H1 (cell line): ENCODE results near the gene PPP2R3B. TPM values are rescaled to one million over a fixed set of nuclear protein-coding genes. Genes with fewer than 3 reads are reported as not detected.

ENCODE experiments used
- CTCF ChIA-PET: fragments of 300-600 bp; sonication (Branson Sonifier 250); formaldehyde crosslinking; loops from one replicate; lab custom pipeline; 2021; ENCODE audit not compliant: partially characterized antibody; lab: Charles Lee
- POLR2A ChIA-PET: fragments of 300-600 bp; sonication (Branson Sonifier 250); formaldehyde crosslinking; loops from one replicate; lab custom pipeline; 2021; ENCODE audit warnings: inconsistent platforms; ENCODE audit not compliant: partially characterized antibody; lab: Charles Lee
- DNase-seq, 2 experiments: peaks; one replicate each; pipeline versions ENCODE4 v3.0.0 to v3.0.0-alpha.2; 2010 to 2022; ENCODE audit warnings: low spot score in 2 of 2, low read depth in 1 of 2, mixed read lengths in 1 of 2
- FAIRE-seq: peaks from 2 replicates; lab custom pipeline; 2011; peaks lifted over from hg19 to GRCh38; lab: Jason Lieb, UNC
- H2AFZ ChIP-seq: 2 replicates; pipeline ENCODE4 v1.8.1; 2012; ENCODE audit warnings: low read length, inconsistent platforms
- H2AK5ac ChIP-seq: 2 replicates; pipeline ENCODE4 v1.6.1; 2013; ENCODE audit warnings: low read depth, low read length
- H2BK120ac ChIP-seq: replicated peaks from 2 replicates; pipeline ENCODE3; 2013; ENCODE audit warnings: low read depth, low read length, inconsistent platforms
- H2BK12ac ChIP-seq: 2 replicates; pipeline ENCODE4 v1.6.1; 2013; ENCODE audit warnings: low read depth, low read length
- H2BK15ac ChIP-seq: 2 replicates; pipeline ENCODE4 v1.6.1; 2013; ENCODE audit warnings: low read length
- H2BK20ac ChIP-seq: 2 replicates; pipeline ENCODE4 v1.6.1; 2013; ENCODE audit warnings: low read length
- H2BK5ac ChIP-seq: 2 replicates; pipeline ENCODE4 v1.6.1; 2013; ENCODE audit warnings: low read depth, low read length
- H3K14ac ChIP-seq: 2 replicates; pipeline ENCODE4 v1.6.1; 2013; ENCODE audit warnings: inconsistent platforms; ENCODE audit not compliant: insufficient read length
- H3K18ac ChIP-seq: 2 replicates; pipeline ENCODE4 v1.6.1; 2013; ENCODE audit warnings: low read length; ENCODE audit errors: extremely low read depth
- H3K23ac ChIP-seq: 2 replicates; pipeline ENCODE4 v1.6.1; 2013; ENCODE audit warnings: inconsistent platforms; ENCODE audit not compliant: insufficient read length
- H3K23me2 ChIP-seq: 2 replicates; pipeline ENCODE4 v1.6.1; 2013; ENCODE audit warnings: low read depth, low read length
- H3K27ac ChIP-seq: 2 replicates; pipeline ENCODE4 v1.6.1; 2011; ENCODE audit warnings: low read depth, low read length, inconsistent platforms
- H3K27me3 ChIP-seq, 4 experiments: replicated peaks in 1 of 4; 1 replicate in 1 of 4; 2 replicates in 3 of 4; pipeline versions ENCODE4 v1.6.1 to v1.8.1; 2011 to 2013; ENCODE audit warnings: low read length in 3 of 4, mild to moderate bottlenecking in 3 of 4, inconsistent platforms in 2 of 4, mixed read lengths in 2 of 4, moderate library complexity in 1 of 4; ENCODE audit not compliant: control insufficient read depth in 3 of 4, insufficient read depth in 3 of 4; ENCODE audit errors: extremely low read depth in 1 of 4
- H3K36me3 ChIP-seq, 4 experiments: 2 replicates each; pipeline versions ENCODE4 v1.6.1 to v1.8.1; 2011 to 2013; ENCODE audit warnings: mild to moderate bottlenecking in 4 of 4, low read length in 3 of 4, moderate library complexity in 2 of 4, control low read depth in 1 of 4, inconsistent platforms in 1 of 4; ENCODE audit not compliant: insufficient read depth in 4 of 4, control insufficient read depth in 2 of 4
- H3K4ac ChIP-seq: replicated peaks from 2 replicates; pipeline ENCODE3; 2013; ENCODE audit warnings: low read length, low read depth, mixed read lengths, inconsistent platforms; ENCODE audit not compliant: insufficient read length
- H3K4me1 ChIP-seq, 4 experiments: replicated peaks in 1 of 4; 1 replicate in 1 of 4; 2 replicates in 3 of 4; pipeline versions ENCODE4 v1.6.1 to v1.8.1; 2011 to 2013; ENCODE audit warnings: low read length in 3 of 4, inconsistent platforms in 2 of 4, mixed read lengths in 1 of 4; ENCODE audit not compliant: insufficient read depth in 4 of 4, control insufficient read depth in 3 of 4
- H3K4me2 ChIP-seq, 2 experiments: 2 replicates each; pipeline versions ENCODE4 v1.6.1 to v1.8.1; 2011 to 2013; ENCODE audit warnings: low read depth in 2 of 2, low read length in 2 of 2, control low read depth in 1 of 2, inconsistent platforms in 1 of 2, mild to moderate bottlenecking in 1 of 2; ENCODE audit not compliant: insufficient read depth in 1 of 2
- H3K4me3 ChIP-seq, 4 experiments: fragments of 200-600, 300-600 bp in 1 of 4; sonication (generic), shearing (Covaris generic), sonication (Bioruptor Twin) in 1 of 4; 2 replicates each; pipeline versions ENCODE4 v1.5.1 to v1.8.1; 2011 to 2016; ENCODE audit warnings: low read length in 4 of 4, low read depth in 3 of 4, control low read depth in 2 of 4, inconsistent platforms in 2 of 4, mild to moderate bottlenecking in 2 of 4, mixed read lengths in 1 of 4, moderate library complexity in 1 of 4; ENCODE audit not compliant: insufficient read depth in 2 of 4; ENCODE audit errors: extremely low read depth in 1 of 4
- H3K56ac ChIP-seq: replicated peaks from 2 replicates; pipeline ENCODE3; 2013; ENCODE audit warnings: low read depth, mild to moderate bottlenecking, mixed read lengths, low read length, inconsistent platforms; ENCODE audit not compliant: insufficient read length
- H3K79me1 ChIP-seq: 2 replicates; pipeline ENCODE4 v1.6.1; 2013; ENCODE audit warnings: low read depth, low read length, control low read depth
- H3K79me2 ChIP-seq, 2 experiments: 2 replicates each; pipeline versions ENCODE4 v1.6.1 to v1.8.1; 2012 to 2013; ENCODE audit warnings: low read length in 2 of 2, mild to moderate bottlenecking in 2 of 2, inconsistent platforms in 1 of 2; ENCODE audit not compliant: insufficient read depth in 2 of 2, control insufficient read depth in 1 of 2
- H3K9ac ChIP-seq, 4 experiments: replicated peaks in 1 of 4; 1 replicate in 1 of 4; 2 replicates in 3 of 4; pipeline versions ENCODE4 v1.6.1 to v1.8.1; 2011 to 2013; ENCODE audit warnings: low read depth in 3 of 4, low read length in 3 of 4, control low read depth in 2 of 4, mild to moderate bottlenecking in 2 of 4, moderate library complexity in 2 of 4, inconsistent platforms in 1 of 4; ENCODE audit errors: extremely low read depth in 1 of 4
- H3K9me3 ChIP-seq, 2 experiments: 2 replicates each; pipeline versions ENCODE4 v1.6.1 to v1.8.1; 2012 to 2013; ENCODE audit warnings: mild to moderate bottlenecking in 2 of 2, moderate library complexity in 2 of 2, control low read depth in 1 of 2, inconsistent platforms in 1 of 2, low read depth in 1 of 2, low read length in 1 of 2, mixed read lengths in 1 of 2; ENCODE audit not compliant: insufficient read depth in 2 of 2
- H4K20me1 ChIP-seq, 2 experiments: replicated peaks in 1 of 2; 2 replicates each; pipeline versions ENCODE3 to v1.8.1; 2011 to 2013; ENCODE audit warnings: inconsistent platforms in 2 of 2, low read length in 2 of 2, mild to moderate bottlenecking in 1 of 2; ENCODE audit not compliant: insufficient read depth in 2 of 2, control insufficient read depth in 1 of 2
- H4K5ac ChIP-seq: 2 replicates; pipeline ENCODE4 v1.6.1; 2013; ENCODE audit warnings: low read length, low read depth, mixed read lengths, inconsistent platforms; ENCODE audit not compliant: insufficient read length
- H4K8ac ChIP-seq: 2 replicates; pipeline ENCODE4 v1.8.0; 2013; ENCODE audit warnings: mild to moderate bottlenecking, moderate library complexity, low read length, inconsistent platforms; ENCODE audit not compliant: insufficient read depth; ENCODE audit errors: extremely low read depth
- H4K91ac ChIP-seq: replicated peaks from 2 replicates; pipeline ENCODE3; 2013; ENCODE audit warnings: low read length, mixed read lengths, inconsistent platforms; ENCODE audit not compliant: insufficient read length
- BRCA1 ChIP-seq: IDR thresholded peaks from 2 replicates; pipeline ENCODE4 v1.6.1; 2012; ENCODE audit warnings: low read depth, low read length, improper control_type of control experiment
- CBX5 ChIP-seq: fragments of 300-800, 300-1000 bp; sonication (generic); IDR thresholded peaks from 2 replicates; pipeline ENCODE4 v1.7.1; 2016; ENCODE audit warnings: antibody characterized with exemption, low read length, low read depth
- CTBP2 ChIP-seq: IDR thresholded peaks from 2 replicates; pipeline ENCODE4 v1.7.0; 2011; ENCODE audit warnings: borderline replicate concordance, mild to moderate bottlenecking, moderate library complexity, mixed read lengths, low read length; ENCODE audit not compliant: insufficient read depth, insufficient read length
- EZH2 ChIP-seq: fragments of 200-600 bp; sonication (generic); IDR thresholded peaks from 2 replicates; pipeline ENCODE4 v1.7.1; 2012; ENCODE audit warnings: low read depth, mild to moderate bottlenecking, moderate library complexity, low read length, inconsistent platforms; ENCODE audit not compliant: severe bottlenecking
- GABPA ChIP-seq: IDR thresholded peaks from 2 replicates; pipeline ENCODE4 v1.6.1; 2011; ENCODE audit warnings: mild to moderate bottlenecking, low read length, moderate library complexity, borderline replicate concordance; ENCODE audit not compliant: insufficient read depth
- JUND ChIP-seq: IDR thresholded peaks from 2 replicates; pipeline ENCODE4 v1.6.1; 2011; ENCODE audit warnings: mild to moderate bottlenecking, improper control_type of control experiment, low read length
- KDM1A ChIP-seq: fragments of 200-600, 300-600 bp; sonication (generic); IDR thresholded peaks from 2 replicates; pipeline ENCODE4 v1.7.1; 2016; ENCODE audit warnings: mild to moderate bottlenecking, low read length, borderline replicate concordance
- KDM5A ChIP-seq: fragments of 200-600 bp; IDR thresholded peaks from 2 replicates; pipeline ENCODE4 v1.7.1; 2012; ENCODE audit warnings: mild to moderate bottlenecking, low read length, inconsistent platforms, mixed read lengths
- NANOG ChIP-seq: IDR thresholded peaks from 2 replicates; pipeline ENCODE4 v1.6.1; 2011; ENCODE audit warnings: low read length, low read depth, mild to moderate bottlenecking, inconsistent platforms; ENCODE audit not compliant: insufficient read depth, poor library complexity, severe bottlenecking
- RBBP5 ChIP-seq: IDR thresholded peaks from 2 replicates; pipeline ENCODE4 v1.7.1; 2012; ENCODE audit warnings: low read depth, mild to moderate bottlenecking, inconsistent platforms, low read length, moderate library complexity, borderline replicate concordance
- SIN3A ChIP-seq, 2 experiments: IDR thresholded peaks in 1 of 2; conservative IDR thresholded peaks in 1 of 2; 2 replicates each; pipeline ENCODE4 v1.6.1; 2011 to 2012; ENCODE audit warnings: low read length in 2 of 2, improper control_type of control experiment in 1 of 2, low read depth in 1 of 2, mild to moderate bottlenecking in 1 of 2
- SP4 ChIP-seq: IDR thresholded peaks from 2 replicates; pipeline ENCODE4 v1.6.1; 2012; ENCODE audit warnings: low read length, inconsistent platforms
- SUZ12 ChIP-seq: fragments of 200-600 bp; sonication (generic); IDR thresholded peaks from 2 replicates; pipeline ENCODE4 v1.6.1; 2012; ENCODE audit warnings: mild to moderate bottlenecking, inconsistent platforms, low read length, moderate library complexity, mixed read lengths
- TEAD4 ChIP-seq: IDR thresholded peaks from 2 replicates; pipeline ENCODE4 v1.6.1; 2012; ENCODE audit warnings: low read depth, low read length, inconsistent platforms, mixed read lengths
- WGBS, 2 experiments: shearing (Covaris generic) in 1 of 2; methylation state at CpG; one replicate each; pipeline versions ENCODE4 v1.1.6 to v1.1.7; 2013 to 2015; ENCODE audit warnings: low lambda C conversion rate in 2 of 2, mixed read lengths in 2 of 2, inconsistent platforms in 1 of 2, low coverage in 1 of 2, missing lambda C conversion rate in 1 of 2; ENCODE audit not compliant: insufficient replicate concordance in 2 of 2, insufficient coverage in 1 of 2, insufficient read length in 1 of 2; ENCODE audit errors: extremely low coverage in 1 of 2, missing lambda C conversion rate in 1 of 2; 5-methylcytosine and 5-hydroxymethylcytosine counted together
- polyA plus RNA-seq, 7 experiments: library from polyadenylated mRNA; depleted of rRNA in 3 of 7; stranded (reverse) in 5 of 7; unstranded in 2 of 7; fragments of >200 nt in 5 of 7; fragments of 200-250 nt in 2 of 7; gene quantifications; 1 replicate in 5 of 7; 2 replicates in 1 of 7; 4 replicates in 1 of 7; pipeline versions ENCODE4 v1.2.1 to v1.2.3, GENCODE V29; 2011 to 2013; ENCODE audit warnings: missing spikeins in 2 of 7, mixed read lengths in 2 of 7
- total RNA-seq: library from RNA; stranded (reverse); fragmentation: NEBNext Ultra II Directional; extraction: Animal tissue kit (Norgen Biotek cat#: 25700); gene quantifications from 2 replicates; pipeline ENCODE4 v1.2.1, GENCODE V29; 2021

PPP2R3B gene
- total and polyA plus RNA-seq, 2 of the 8 experiments (the other 6 are each of a cell fraction or from before 2014, with no cell fraction given) = 47.6 to 86.7 TPM

DNA sequence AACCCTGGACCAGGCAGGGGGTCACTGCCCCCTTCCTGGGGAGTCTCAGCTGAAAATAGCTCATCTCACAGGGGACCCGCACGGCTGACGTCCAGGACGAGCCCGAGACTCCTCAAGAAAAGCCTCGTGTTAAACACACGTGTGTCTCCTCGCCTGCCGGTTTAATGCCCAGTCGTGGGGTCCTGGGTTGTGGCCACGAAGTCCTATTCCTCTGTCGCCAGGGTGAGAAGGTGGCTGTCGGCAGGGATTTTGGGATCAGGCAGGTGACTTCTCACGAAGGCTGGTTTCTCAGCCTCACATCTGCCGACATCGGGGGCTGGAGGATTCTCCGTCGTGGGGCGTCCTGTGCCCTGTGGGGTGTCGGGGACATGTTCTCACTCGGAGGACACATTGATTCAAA is 44.3 kb upstream of the PPP2R3B start:
- Histone ChIP-seq H3K23me2 (no peaks in the 10 kb centered on the region; the same call in 1 of the 2 replicates), H4K5ac (no peak overlapping the region), H3K56ac (no peak overlapping the region), H3K23ac (no peak overlapping the region), H3K18ac (no peak overlapping the region), H3K79me1 (no peaks in the 10 kb centered on the region), H3K9me3 (no peaks in the 10 kb centered on the region), H3K27ac (no peak overlapping the region), H3K27me3 (peaks cover 0 to 14% (median 10%) of the 10 kb centered on the region in 4 experiments; a peak in 5 of 7 replicates), H2BK15ac (no peak overlapping the region), H3K79me2 (no peaks in the 10 kb centered on the region), H3K14ac (no peak overlapping the region), H2BK5ac (no peak overlapping the region), H3K4me3 (no peak overlapping the region), H3K36me3 (no peaks in the 10 kb centered on the region), H3K4me1 (0 out of 7 replicates have a peak, but pooled peaks cover 0 to 2% (median 0%) of the 10 kb centered on the region in 4 experiments), H2BK20ac (no peak overlapping the region), H4K91ac (no peak overlapping the region), H2BK12ac (no peak overlapping the region), H2AK5ac (no peak overlapping the region), H2AFZ (no peak overlapping the region), H4K8ac (peak overlapping the region; percentile 51; the same call in 1 of the 2 replicates), H2BK120ac (no peak overlapping the region), H3K4me2 (no peak overlapping the region), H4K20me1 (no peaks in the 10 kb centered on the region), H3K4ac (no peak overlapping the region), H3K9ac (no peak overlapping the region)
- DNase-seq = no peak
- CTCF ChIA-PET = no interaction called here
- POLR2A ChIA-PET = no interaction called here
- 96% methylated on average over 21 of the region's 21 CpGs; no CpG with 5 or more reads in 1 of the 2 experiments for WGBS, 2 experiments
- FAIRE-seq = no peak
- TF ChIP-seq JUND (no peak), KDM5A (no peak), EZH2 (no peak), BRCA1 (no peak), SP4 (no peak), SUZ12 (no peak), RBBP5 (no peak), TEAD4 (no peak), CTBP2 (no peak), KDM1A (no peak), NANOG (no peak), GABPA (no peak), CBX5 (no peak), SIN3A (conservative IDR thresholded peaks at IDR 0.05 in 1 of 2, IDR thresholded peaks at IDR 0.05 in 1 of 2; ENCODE audit: low read depth in 1 of 2, low read length in 2 of 2) (no peak)
